ENCODE results near the gene CYREN. TPM values are rescaled to one million over a fixed set of nuclear protein-coding genes. Genes with fewer than 3 reads are reported as not detected.

The CYREN gene
- total RNA-seq, 4 donors from 2014 or later = 40.3 to 54.4 (median 46.8) TPM

DNA sequence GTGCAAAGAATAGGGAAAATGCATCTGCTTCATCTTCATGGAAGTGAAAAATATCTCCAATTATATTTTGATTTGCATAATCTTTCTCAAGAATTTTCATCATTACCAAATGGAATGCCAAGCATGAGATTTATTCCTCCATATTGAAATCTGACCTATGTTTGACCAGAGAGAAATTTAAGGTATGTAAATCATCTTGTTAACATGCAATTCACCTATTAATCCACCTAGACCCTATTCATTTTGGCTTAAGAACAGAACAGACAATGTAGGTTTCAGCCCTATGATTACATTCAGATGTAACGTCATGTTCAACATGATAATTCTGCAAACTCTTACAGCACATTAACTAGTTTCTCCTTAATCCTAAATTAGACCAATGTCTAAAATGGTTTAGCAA, 53.4 kb downstream of the CYREN start:
- H3K27me3 ChIP-seq = no peaks in the 10 kb centered on the region
- 90 to 98% methylated on average over 1 of the region's 1 CpG for WGBS, 2 donors
- TF ChIP-seq POLR2A (IDR thresholded peaks at IDR 0.05) (no peak), CTCF (IDR thresholded peaks at IDR 0.05) (no peak)
- no peaks in the 10 kb centered on the region for H3K36me3 ChIP-seq
- H3K4me3 ChIP-seq (replicated peaks in 1 of 3) = no peak overlapping the region
- H3K9me3 ChIP-seq = no peaks in the 10 kb centered on the region
- no peaks in the 10 kb centered on the region for H3K4me1 ChIP-seq
- no peak overlapping the region for H3K27ac ChIP-seq
- no peak for DNase-seq
- intact Hi-C loops (cut with DNase I) = no loop called here

Small RNAs within 50 kb of the gene (microRNA-seq; reads per million reads assigned to microRNA genes)
- gene MIR6509 = not detected

Small RNAs within 50 kb of the gene (small RNA-seq; reads per million reads assigned to genes)
- gene MIR6509 = not detected

Other genes with a start within 250 kb of the CYREN start
- gene AGBL3, start 184.2 kb downstream of the CYREN start, total RNA-seq = 1 to 10 TPM; 3.6 to 5.0 (median 4.1) TPM
- 10 to 100 TPM; 12.8 to 33.1 (median 14.3) TPM for gene TMEM140, start 22.6 kb downstream of the CYREN start, total RNA-seq
- gene WDR91, start 40.8 kb upstream of the CYREN start, total RNA-seq = 10 to 100 TPM in 1 of 4 donors, 1 to 10 TPM in 3; 8.4 to 34.4 (median 9.1) TPM
- not detected for gene STRA8, start 63.1 kb upstream of the CYREN start, total RNA-seq

Data from thyroid gland (tissue), 4 donors.